ENCODE measurements around the gene WDR5B. TPM values are rescaled to one million over a fixed set of nuclear protein-coding genes. Genes with fewer than 3 reads are reported as not detected.
"Not testable (repeated sequence)": the region's sequence is repeated elsewhere in the genome, so short reads cannot be mapped to it uniquely, and the experiment has no call there.

The WDR5B gene
- 7.6 TPM for polyA plus RNA-seq
- long read RNA-seq, donor 1, transcript WDR5B-201 (1 exons, 3,720 nt), result major isoform, 6 of 6 reads
- long read RNA-seq, donor 1, partial matches to known transcripts, result 0 of 6 reads
- long read RNA-seq, donor 1, other reads (novel, unspliced or antisense), result 0 of 6 reads
- long read RNA-seq, donor 2, transcript WDR5B-201 (1 exons, 3,720 nt), result major isoform, 12 of 12 reads
- long read RNA-seq, donor 2, partial matches to known transcripts, result 0 of 12 reads
- long read RNA-seq, donor 2, other reads (novel, unspliced or antisense), result 0 of 12 reads
- long read RNA-seq, donor 3, result 0 reads
- long read RNA-seq, donor 4, partial matches to known transcripts, result 0 of 4 reads
- long read RNA-seq, donor 4, other reads (novel, unspliced or antisense), result 0 of 4 reads
- long read RNA-seq, donor 5, transcript WDR5B-201 (1 exons, 3,720 nt), result major isoform, 13 of 13 reads
- long read RNA-seq, donor 5, partial matches to known transcripts, result 0 of 13 reads
- long read RNA-seq, donor 5, other reads (novel, unspliced or antisense), result 0 of 13 reads
- long read RNA-seq, donor 6, transcript WDR5B-201 (1 exons, 3,720 nt), result major isoform, 11 of 11 reads
- long read RNA-seq, donor 6, partial matches to known transcripts, result 0 of 11 reads
- long read RNA-seq, donor 6, other reads (novel, unspliced or antisense), result 0 of 11 reads
- long read RNA-seq, donor 7, partial matches to known transcripts, result 0 of 3 reads
- long read RNA-seq, donor 7, other reads (novel, unspliced or antisense), result 0 of 3 reads
- long read RNA-seq, donor 8, transcript WDR5B-201 (1 exons, 3,720 nt), result major isoform, 10 of 10 reads
- long read RNA-seq, donor 8, partial matches to known transcripts, result 0 of 10 reads
- long read RNA-seq, donor 8, other reads (novel, unspliced or antisense), result 0 of 10 reads
- long read RNA-seq, donor 9, transcript WDR5B-201 (1 exons, 3,720 nt), result major isoform, 21 of 21 reads
- long read RNA-seq, donor 9, partial matches to known transcripts, result 0 of 21 reads
- long read RNA-seq, donor 9, other reads (novel, unspliced or antisense), result 0 of 21 reads
- long read RNA-seq, donor 10, transcript WDR5B-201 (1 exons, 3,720 nt), result major isoform, 9 of 9 reads
- long read RNA-seq, donor 10, partial matches to known transcripts, result 0 of 9 reads
- long read RNA-seq, donor 10, other reads (novel, unspliced or antisense), result 0 of 9 reads
- long read RNA-seq, donor 11, transcript WDR5B-201 (1 exons, 3,720 nt), result major isoform, 7 of 7 reads
- long read RNA-seq, donor 11, partial matches to known transcripts, result 0 of 7 reads
- long read RNA-seq, donor 11, other reads (novel, unspliced or antisense), result 0 of 7 reads

GRCh38 chr3:122415762-122416654, at the start of gene WDR5B:
WDR5B (minus strand) TSS chr3:122416062; CDS start chr3:122415528, 534 bp downstream.
- H3K36me3 ChIP-seq (ENCODE audit: control insufficient read depth, insufficient read depth, low read length), result peaks cover 4% of the 10 kb centered on the region
- H3K9me3 ChIP-seq (ENCODE audit: control insufficient read depth, low read depth, low read length), result no peaks in the 10 kb centered on the region
- peaks cover 17% of the 10 kb centered on the region for H3K4me1 ChIP-seq (ENCODE audit: control insufficient read depth, insufficient read depth, low read length)
- peak within 1 kb of the TSS; percentile 96 for H3K27ac ChIP-seq (ENCODE audit: low read length)
- no CpG with 5 or more reads among the region's 48 CpGs for WGBS (ENCODE audit: insufficient coverage, low lambda C conversion rate)
- H3K27me3 ChIP-seq (ENCODE audit: control insufficient read depth, insufficient read depth, low read length), result no peaks in the 10 kb centered on the region
- peak within 1 kb of the TSS; percentile 91 for H3K4me3 ChIP-seq (ENCODE audit: low read length)
- DNase-seq, result peak; percentile 98 to 99

- Histone ChIP-seq H3K27ac (ENCODE audit: low read length) (no peak overlapping the region), H3K4me1 (ENCODE audit: control insufficient read depth, insufficient read depth, low read length) (peaks cover 11% of the 10 kb centered on the region), H3K27me3 (ENCODE audit: control insufficient read depth, insufficient read depth, low read length) (no peaks in the 10 kb centered on the region), H3K9me3 (ENCODE audit: control insufficient read depth, low read depth, low read length) (no peaks in the 10 kb centered on the region), H3K36me3 (ENCODE audit: control insufficient read depth, insufficient read depth, low read length) (peaks cover 10% of the 10 kb centered on the region), H3K4me3 (ENCODE audit: low read length) (no peak overlapping the region)
- WGBS (ENCODE audit: insufficient coverage, low lambda C conversion rate), result no CpG with 5 or more reads among the region's 1 CpG
- no peak for DNase-seq
Observed at GRCh38 chr3:122464659-122465058, 48.8 kb upstream of the WDR5B start.

GRCh38 chr3:122462406-122462805, 46.5 kb upstream of the WDR5B start:
- WGBS (ENCODE audit: insufficient coverage, low lambda C conversion rate), result 100% methylated on average over 1 of the region's 1 CpG
- Histone ChIP-seq H3K4me1 (ENCODE audit: control insufficient read depth, insufficient read depth, low read length) (no peaks in the 10 kb centered on the region), H3K27me3 (ENCODE audit: control insufficient read depth, insufficient read depth, low read length) (no peaks in the 10 kb centered on the region), H3K36me3 (ENCODE audit: control insufficient read depth, insufficient read depth, low read length) (peaks cover 27% of the 10 kb centered on the region), H3K4me3 (ENCODE audit: low read length) (no peak overlapping the region), H3K9me3 (ENCODE audit: control insufficient read depth, low read depth, low read length) (no peaks in the 10 kb centered on the region), H3K27ac (ENCODE audit: low read length) (no peak overlapping the region)
- DNase-seq, result no peak

DNA sequence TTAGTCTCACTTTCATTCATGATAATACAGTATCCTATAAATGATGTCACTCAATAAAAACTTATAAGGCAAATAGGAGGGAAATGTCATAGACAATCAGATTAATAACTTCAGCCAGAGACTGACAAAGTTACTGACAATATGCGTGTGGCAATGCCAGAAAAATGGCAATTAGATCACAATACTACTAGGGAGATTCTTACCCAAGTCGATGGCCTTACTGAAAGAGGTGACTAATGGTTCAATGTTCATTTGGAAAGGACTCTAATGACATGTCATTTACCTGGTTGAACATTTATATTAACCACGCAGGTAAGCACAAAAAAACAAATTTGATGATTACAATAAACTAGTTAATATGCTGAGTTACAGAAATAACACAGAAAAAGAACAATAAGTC, 45.9 kb upstream of the WDR5B start:
- peaks cover 28% of the 10 kb centered on the region for H3K36me3 ChIP-seq (ENCODE audit: control insufficient read depth, insufficient read depth, low read length)
- DNase-seq, result peak; percentile 34 to 71
- H3K4me3 ChIP-seq (ENCODE audit: low read length), result no peak overlapping the region
- H3K9me3 ChIP-seq (ENCODE audit: control insufficient read depth, low read depth, low read length), result no peaks in the 10 kb centered on the region
- H3K27me3 ChIP-seq (ENCODE audit: control insufficient read depth, insufficient read depth, low read length), result no peaks in the 10 kb centered on the region
- WGBS (ENCODE audit: insufficient coverage, low lambda C conversion rate), result 57% methylated on average over 1 of the region's 3 CpGs
- H3K27ac ChIP-seq (ENCODE audit: low read length), result peak overlapping the region; percentile 54
- H3K4me1 ChIP-seq (ENCODE audit: control insufficient read depth, insufficient read depth, low read length), result no peaks in the 10 kb centered on the region

DNA sequence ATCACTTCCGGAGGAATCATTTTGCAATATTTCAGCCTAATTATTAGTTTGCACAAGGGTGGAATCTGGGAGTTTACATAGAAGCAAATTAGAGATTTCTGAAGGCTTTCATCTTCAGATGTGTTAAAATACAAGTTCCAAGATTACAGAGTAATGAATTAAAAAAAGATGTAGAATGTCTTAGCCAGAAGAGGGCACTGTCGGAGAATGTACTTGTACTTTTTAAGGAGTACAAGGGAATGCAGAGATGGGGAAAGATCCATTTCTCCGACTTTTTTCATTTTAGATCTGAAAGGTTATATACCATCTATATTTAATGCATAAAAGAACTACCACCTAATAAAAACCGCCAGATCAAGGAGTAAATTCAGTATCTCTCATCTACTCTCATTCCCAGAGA, 43.1 kb upstream of the WDR5B start:
- Histone ChIP-seq H3K4me3 (ENCODE audit: low read length) (no peak overlapping the region), H3K27me3 (ENCODE audit: control insufficient read depth, insufficient read depth, low read length) (no peaks in the 10 kb centered on the region), H3K4me1 (ENCODE audit: control insufficient read depth, insufficient read depth, low read length) (no peaks in the 10 kb centered on the region), H3K9me3 (ENCODE audit: control insufficient read depth, low read depth, low read length) (no peaks in the 10 kb centered on the region), H3K27ac (ENCODE audit: low read length) (no peak overlapping the region), H3K36me3 (ENCODE audit: control insufficient read depth, insufficient read depth, low read length) (peaks cover 21% of the 10 kb centered on the region)
- 40% methylated on average over 1 of the region's 4 CpGs for WGBS (ENCODE audit: insufficient coverage, low lambda C conversion rate)
- DNase-seq, result peak in 1 of 2 donors; percentile 14

DNA sequence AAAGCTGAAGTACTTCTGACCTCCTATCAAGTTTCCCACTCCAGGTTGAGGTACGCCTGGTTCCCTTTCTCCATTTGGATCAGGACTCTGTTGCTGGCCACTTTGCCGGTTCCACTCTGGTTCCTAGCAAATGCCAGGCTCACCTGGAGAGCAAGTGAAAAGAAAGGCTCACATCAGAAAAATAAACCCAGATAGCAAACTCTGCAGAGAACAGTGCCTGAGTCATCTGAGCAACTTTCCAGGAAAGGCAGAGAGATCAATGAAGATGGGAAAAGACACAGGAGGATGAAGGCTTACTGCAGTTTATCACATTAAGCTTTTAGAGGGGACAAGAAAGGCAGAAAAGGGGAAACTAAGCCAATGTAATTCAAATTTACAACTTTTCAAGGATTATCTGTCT, 41.8 kb upstream of the WDR5B start:
- Histone ChIP-seq H3K4me1 (ENCODE audit: control insufficient read depth, insufficient read depth, low read length) (no peaks in the 10 kb centered on the region), H3K9me3 (ENCODE audit: control insufficient read depth, low read depth, low read length) (no peaks in the 10 kb centered on the region), H3K36me3 (ENCODE audit: control insufficient read depth, insufficient read depth, low read length) (peaks cover 30% of the 10 kb centered on the region), H3K4me3 (ENCODE audit: low read length) (no peak overlapping the region), H3K27ac (ENCODE audit: low read length) (no peak overlapping the region), H3K27me3 (ENCODE audit: control insufficient read depth, insufficient read depth, low read length) (no peaks in the 10 kb centered on the region)
- no peak for DNase-seq
- WGBS (ENCODE audit: insufficient coverage, low lambda C conversion rate), result no CpG with 5 or more reads among the region's 2 CpGs

DNA sequence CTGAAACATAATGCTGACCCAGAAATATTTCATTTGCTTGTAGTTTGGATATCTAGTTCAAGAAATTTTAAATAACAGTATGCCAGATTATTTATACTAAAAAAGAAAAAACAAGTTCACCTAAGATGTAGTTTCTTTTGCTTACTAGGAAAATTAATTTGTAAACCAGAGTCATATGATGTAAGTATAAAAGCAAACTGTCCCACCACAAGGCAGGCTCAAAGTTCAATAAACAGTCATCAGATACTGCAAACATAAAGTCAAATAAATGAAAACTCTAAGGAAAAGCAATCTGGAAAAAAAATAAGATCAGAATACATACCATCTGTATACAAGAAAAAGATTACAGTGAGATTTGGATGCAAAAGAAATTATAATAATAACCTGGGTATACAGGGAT, 40.2 kb upstream of the WDR5B start:
- H3K4me1 ChIP-seq (ENCODE audit: control insufficient read depth, insufficient read depth, low read length), result no peaks in the 10 kb centered on the region
- no peaks in the 10 kb centered on the region for H3K27me3 ChIP-seq (ENCODE audit: control insufficient read depth, insufficient read depth, low read length)
- H3K9me3 ChIP-seq (ENCODE audit: control insufficient read depth, low read depth, low read length), result no peaks in the 10 kb centered on the region
- peak in 1 of 2 donors; percentile 16 for DNase-seq
- H3K36me3 ChIP-seq (ENCODE audit: control insufficient read depth, insufficient read depth, low read length), result peaks cover 37% of the 10 kb centered on the region
- no peak overlapping the region for H3K4me3 ChIP-seq (ENCODE audit: low read length)
- H3K27ac ChIP-seq (ENCODE audit: low read length), result no peak overlapping the region

- H3K27me3 ChIP-seq (ENCODE audit: control insufficient read depth, insufficient read depth, low read length), result no peaks in the 10 kb centered on the region
- no peak for DNase-seq
- no peak overlapping the region for H3K27ac ChIP-seq (ENCODE audit: low read length)
- WGBS (ENCODE audit: insufficient coverage, low lambda C conversion rate), result 80% methylated on average over 1 of the region's 3 CpGs
- H3K36me3 ChIP-seq (ENCODE audit: control insufficient read depth, insufficient read depth, low read length), result peaks cover 33% of the 10 kb centered on the region
- H3K4me1 ChIP-seq (ENCODE audit: control insufficient read depth, insufficient read depth, low read length), result no peaks in the 10 kb centered on the region
- H3K9me3 ChIP-seq (ENCODE audit: control insufficient read depth, low read depth, low read length), result no peaks in the 10 kb centered on the region
- no peak overlapping the region for H3K4me3 ChIP-seq (ENCODE audit: low read length)
Observed at GRCh38 chr3:122451371-122451770, 35.5 kb upstream of the WDR5B start.

- not testable (repeated sequence) for H3K27ac ChIP-seq (ENCODE audit: low read length); H3K27me3 ChIP-seq (ENCODE audit: control insufficient read depth, insufficient read depth, low read length); DNase-seq; H3K4me1 ChIP-seq (ENCODE audit: control insufficient read depth, insufficient read depth, low read length); H3K9me3 ChIP-seq (ENCODE audit: control insufficient read depth, low read depth, low read length); H3K4me3 ChIP-seq (ENCODE audit: low read length)
- WGBS (ENCODE audit: insufficient coverage, low lambda C conversion rate), result no CpG with 5 or more reads among the region's 6 CpGs
- peaks cover 47% of the 10 kb centered on the region for H3K36me3 ChIP-seq (ENCODE audit: control insufficient read depth, insufficient read depth, low read length)
Observed at GRCh38 chr3:122448218-122448617, 32.4 kb upstream of the WDR5B start.

Data from large intestine (tissue), 12 donors.